Measurements from ENCODE around the gene SKI. TPM values are rescaled to one million over a fixed set of nuclear protein-coding genes. Genes with fewer than 3 reads are reported as not detected.

Gene SKI
- total RNA-seq, 2 donors from 2014 or later, result 16.5 to 42.7 TPM

GRCh38 chr1:2277741-2278488 lies 49.8 kb downstream of the SKI start:
- peaks cover 13 to 15% of the 10 kb centered on the region in 2 donors for H3K4me1 Mint-ChIP-seq (ENCODE audit: low read depth in 2 of 2)
- H3K27ac Mint-ChIP-seq, result peak overlapping the region in 1 of 2 donors; percentile 58
- H3K27me3 Mint-ChIP-seq, result no peaks in the 10 kb centered on the region
- H3K4me3 Mint-ChIP-seq, result no peak overlapping the region
- ATAC-seq, result no peak
- peak; percentile 51 for DNase-seq (ENCODE audit: low spot score)
- H3K9me3 Mint-ChIP-seq, result no peaks in the 10 kb centered on the region
- H3K36me3 Mint-ChIP-seq, result no peaks in the 10 kb centered on the region

GRCh38 chr1:2278591-2279209 lies 50.6 kb downstream of the SKI start:
- Mint-ChIP-seq H3K9me3 (no peaks in the 10 kb centered on the region), H3K27ac (no peak overlapping the region), H3K36me3 (no peaks in the 10 kb centered on the region)

GRCh38 chr1:2279210-2279639 lies 51.1 kb downstream of the SKI start:
- Mint-ChIP-seq H3K27ac (no peak overlapping the region), H3K4me3 (no peak overlapping the region), H3K9me3 (no peaks in the 10 kb centered on the region), H3K27me3 (no peaks in the 10 kb centered on the region), H3K36me3 (no peaks in the 10 kb centered on the region), H3K4me1 (ENCODE audit: low read depth in 2 of 2) (peaks cover 13% of the 10 kb centered on the region in 2 donors)
- ATAC-seq (no peak), DNase-seq (ENCODE audit: low spot score) (no peak)

More at GRCh38 chr1:2278591-2279209, 50.6 kb downstream of the SKI start:
- Mint-ChIP-seq H3K4me1 (ENCODE audit: low read depth in 2 of 2) (peaks cover 11 to 13% of the 10 kb centered on the region in 2 donors), H3K27me3 (no peaks in the 10 kb centered on the region), H3K4me3 (no peak overlapping the region)
- ATAC-seq (no peak), DNase-seq (ENCODE audit: low spot score) (peak; percentile 45)

- DNase-seq (ENCODE audit: low spot score) (no peak), ATAC-seq (no peak)
- no peak overlapping the region for H3K27ac Mint-ChIP-seq
- H3K27me3 Mint-ChIP-seq, result no peaks in the 10 kb centered on the region
- no peaks in the 10 kb centered on the region for H3K36me3 Mint-ChIP-seq
- H3K9me3 Mint-ChIP-seq, result no peaks in the 10 kb centered on the region
- H3K4me3 Mint-ChIP-seq, result no peak overlapping the region
- peaks cover 13% of the 10 kb centered on the region in 2 donors for H3K4me1 Mint-ChIP-seq (ENCODE audit: low read depth in 2 of 2)
Measured at GRCh38 chr1:2279817-2280216, 51.7 kb downstream of the SKI start.

- Mint-ChIP-seq H3K27ac (no peak overlapping the region), H3K9me3 (no peaks in the 10 kb centered on the region), H3K27me3 (no peaks in the 10 kb centered on the region), H3K4me1 (ENCODE audit: low read depth in 2 of 2) (peaks cover 3 to 5% of the 10 kb centered on the region in 2 donors), H3K36me3 (no peaks in the 10 kb centered on the region), H3K4me3 (no peak overlapping the region)
- ATAC-seq (no peak), DNase-seq (ENCODE audit: low spot score) (peak; percentile 41)
Measured at GRCh38 chr1:2282556-2283270, 54.6 kb downstream of the SKI start.

- H3K4me3 Mint-ChIP-seq, result no peak overlapping the region
- DNase-seq (ENCODE audit: low spot score) (no peak), ATAC-seq (no peak)
- no peaks in the 10 kb centered on the region for H3K9me3 Mint-ChIP-seq
- H3K27me3 Mint-ChIP-seq, result no peaks in the 10 kb centered on the region
- no peak overlapping the region for H3K27ac Mint-ChIP-seq
- H3K36me3 Mint-ChIP-seq, result no peaks in the 10 kb centered on the region
- H3K4me1 Mint-ChIP-seq (ENCODE audit: low read depth in 2 of 2), result peaks cover 8 to 12% of the 10 kb centered on the region in 2 donors
Measured at GRCh38 chr1:2283371-2283990, 55.4 kb downstream of the SKI start.

GRCh38 chr1:2283991-2284895 lies 56.1 kb downstream of the SKI start:
- Mint-ChIP-seq H3K4me1 (ENCODE audit: low read depth in 2 of 2) (peaks cover 9 to 14% of the 10 kb centered on the region in 2 donors), H3K36me3 (no peaks in the 10 kb centered on the region), H3K4me3 (no peak overlapping the region), H3K27ac (no peak overlapping the region), H3K27me3 (no peaks in the 10 kb centered on the region), H3K9me3 (no peaks in the 10 kb centered on the region)
- ATAC-seq, result no peak
- DNase-seq (ENCODE audit: low spot score), result no peak

- H3K9me3 Mint-ChIP-seq, result no peaks in the 10 kb centered on the region
- ATAC-seq (no peak), DNase-seq (ENCODE audit: low spot score) (no peak)
- H3K4me1 Mint-ChIP-seq (ENCODE audit: low read depth in 2 of 2), result peaks cover 14 to 18% of the 10 kb centered on the region in 2 donors
- H3K27ac Mint-ChIP-seq, result no peak overlapping the region
- no peaks in the 10 kb centered on the region for H3K36me3 Mint-ChIP-seq
- H3K4me3 Mint-ChIP-seq, result no peak overlapping the region
- no peaks in the 10 kb centered on the region for H3K27me3 Mint-ChIP-seq
Measured at GRCh38 chr1:2284932-2285331, 56.8 kb downstream of the SKI start.

GRCh38 chr1:2286923-2287322 lies 58.8 kb downstream of the SKI start:
- no peak for DNase-seq (ENCODE audit: low spot score)
- no peaks in the 10 kb centered on the region for H3K9me3 Mint-ChIP-seq
- no peak overlapping the region for H3K4me3 Mint-ChIP-seq
- no peaks in the 10 kb centered on the region for H3K36me3 Mint-ChIP-seq
- H3K27me3 Mint-ChIP-seq, result no peaks in the 10 kb centered on the region
- peak overlapping the region in 1 of 2 donors; percentile 41 for H3K27ac Mint-ChIP-seq
- no peak for ATAC-seq
- peaks cover 28 to 38% of the 10 kb centered on the region in 2 donors for H3K4me1 Mint-ChIP-seq (ENCODE audit: low read depth in 2 of 2)

- no peaks in the 10 kb centered on the region for H3K27me3 Mint-ChIP-seq
- no peaks in the 10 kb centered on the region for H3K9me3 Mint-ChIP-seq
- no peak overlapping the region for H3K4me3 Mint-ChIP-seq
- no peaks in the 10 kb centered on the region for H3K36me3 Mint-ChIP-seq
- no peak overlapping the region for H3K27ac Mint-ChIP-seq
- no peak for DNase-seq (ENCODE audit: low spot score)
- H3K4me1 Mint-ChIP-seq (ENCODE audit: low read depth in 2 of 2), result peaks cover 34 to 45% of the 10 kb centered on the region in 2 donors
- ATAC-seq, result no peak
Measured at GRCh38 chr1:2287649-2288048, 59.5 kb downstream of the SKI start.

- H3K4me1 Mint-ChIP-seq (ENCODE audit: low read depth in 2 of 2), result peaks cover 37 to 46% of the 10 kb centered on the region in 2 donors
Measured at GRCh38 chr1:2288311-2288710, 60.2 kb downstream of the SKI start.

GRCh38 chr1:2288816-2289536 lies 60.9 kb downstream of the SKI start:
- Mint-ChIP-seq H3K27me3 (no peaks in the 10 kb centered on the region), H3K9me3 (no peaks in the 10 kb centered on the region), H3K4me1 (ENCODE audit: low read depth in 2 of 2) (peaks cover 40 to 53% of the 10 kb centered on the region in 2 donors), H3K4me3 (no peak overlapping the region), H3K27ac (no peak overlapping the region), H3K36me3 (no peaks in the 10 kb centered on the region)
- DNase-seq (ENCODE audit: low spot score), result no peak
- ATAC-seq, result no peak

More at GRCh38 chr1:2288311-2288710, 60.2 kb downstream of the SKI start:
- no peak overlapping the region for H3K27ac Mint-ChIP-seq
- no peaks in the 10 kb centered on the region for H3K9me3 Mint-ChIP-seq
- DNase-seq (ENCODE audit: low spot score) (no peak), ATAC-seq (no peak)
- no peaks in the 10 kb centered on the region for H3K36me3 Mint-ChIP-seq
- H3K4me3 Mint-ChIP-seq, result no peak overlapping the region
- no peaks in the 10 kb centered on the region for H3K27me3 Mint-ChIP-seq

Data from natural killer cell treated with Interleukin-12 subunit alpha and Interleukin-12 subunit beta and Interleukin-15 and Interleukin-18, amount 100 ng/mL, for 72 hours (primary cell).